ENCODE results near the gene KRTAP8-1. TPM values are rescaled to one million over a fixed set of nuclear protein-coding genes. Genes with fewer than 3 reads are reported as not detected.

KRTAP8-1 gene, protein sequence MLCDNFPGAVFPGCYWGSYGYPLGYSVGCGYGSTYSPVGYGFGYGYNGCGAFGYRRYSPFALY
- not detected for total RNA-seq (ENCODE audit: unreplicated experiment)
- long read RNA-seq = 0 reads

DNA sequence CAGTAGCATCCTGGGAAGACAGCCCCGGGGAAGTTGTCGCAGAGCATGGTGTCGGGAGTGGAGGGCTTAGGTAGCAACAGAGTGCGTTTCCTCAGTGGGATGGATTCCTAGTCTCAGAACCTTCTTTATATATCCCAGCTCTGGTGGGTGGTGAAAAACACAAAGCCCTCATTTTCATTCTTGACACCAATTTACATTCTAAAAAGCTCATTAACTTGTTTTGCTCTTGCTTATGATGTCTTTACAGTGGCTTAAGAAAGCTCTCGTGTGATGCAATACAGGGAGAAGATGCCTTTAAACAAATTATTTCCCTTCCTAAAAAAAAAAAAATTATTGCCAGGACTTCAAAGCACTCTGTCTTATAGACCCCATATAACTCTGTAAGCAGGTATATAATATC, at the start of gene KRTAP8-1:
Gene KRTAP8-1 (minus strand): TSS at position 101 of the 400 bp plus-strand sequence. CDS start 54 bp downstream, at position 47.
- no peak for DNase-seq (ENCODE audit: low spot score)
- Mint-ChIP-seq H3K27ac (ENCODE audit: unreplicated experiment) (no peak within 1 kb of the TSS), H3K4me1 (ENCODE audit: unreplicated experiment) (peaks cover 5% of the 10 kb centered on the region)

DNA sequence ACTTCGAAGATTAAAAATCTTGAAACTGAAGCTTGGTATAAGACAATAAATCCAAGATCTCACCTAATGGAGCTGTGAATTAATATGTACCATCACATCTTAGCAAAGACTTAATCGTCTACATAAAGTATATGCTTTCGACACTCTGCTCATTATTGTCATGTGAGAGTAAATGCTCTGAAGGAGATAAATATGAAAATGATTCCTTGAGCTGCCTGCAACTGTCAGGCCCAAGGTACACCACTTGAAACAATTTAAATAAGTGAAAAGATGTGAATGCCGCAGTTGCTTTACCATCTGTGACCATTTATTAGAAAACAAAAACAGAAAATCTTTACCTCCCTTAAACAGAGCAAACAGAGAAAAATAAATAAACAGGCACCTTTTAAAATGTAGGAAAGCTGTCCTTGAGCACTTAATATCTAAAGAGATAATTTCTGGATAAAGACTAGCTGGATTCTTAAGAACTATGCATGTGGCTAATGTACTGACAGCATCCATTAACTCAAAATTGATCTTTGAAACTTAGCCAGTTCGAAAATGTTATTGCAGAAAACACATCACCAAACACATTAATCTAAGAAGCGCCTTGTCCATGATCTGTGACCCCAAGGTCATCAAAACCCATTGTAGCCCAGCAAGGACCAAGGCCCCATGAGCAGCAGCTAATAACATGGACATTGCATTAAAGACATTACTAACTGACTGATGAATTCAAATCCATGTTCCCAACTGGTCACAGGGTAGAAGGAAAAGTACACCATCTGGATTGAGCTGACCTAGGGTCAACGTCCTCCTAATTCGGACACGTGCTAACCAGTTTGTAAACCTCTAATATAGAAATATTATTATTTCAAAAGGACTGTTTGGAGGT, 34.8 kb upstream of the KRTAP8-1 start:
- Mint-ChIP-seq H3K27ac (ENCODE audit: unreplicated experiment) (no peak overlapping the region), H3K9me3 (ENCODE audit: unreplicated experiment) (no peaks in the 10 kb centered on the region), H3K4me1 (ENCODE audit: unreplicated experiment) (no peaks in the 10 kb centered on the region), H3K36me3 (ENCODE audit: low read depth, unreplicated experiment) (no peaks in the 10 kb centered on the region), H3K27me3 (ENCODE audit: unreplicated experiment) (peaks cover 4% of the 10 kb centered on the region), H3K4me3 (ENCODE audit: unreplicated experiment) (no peak overlapping the region)
- DNase-seq (ENCODE audit: low spot score) = no peak
- TF ChIP-seq, protein P1, sequence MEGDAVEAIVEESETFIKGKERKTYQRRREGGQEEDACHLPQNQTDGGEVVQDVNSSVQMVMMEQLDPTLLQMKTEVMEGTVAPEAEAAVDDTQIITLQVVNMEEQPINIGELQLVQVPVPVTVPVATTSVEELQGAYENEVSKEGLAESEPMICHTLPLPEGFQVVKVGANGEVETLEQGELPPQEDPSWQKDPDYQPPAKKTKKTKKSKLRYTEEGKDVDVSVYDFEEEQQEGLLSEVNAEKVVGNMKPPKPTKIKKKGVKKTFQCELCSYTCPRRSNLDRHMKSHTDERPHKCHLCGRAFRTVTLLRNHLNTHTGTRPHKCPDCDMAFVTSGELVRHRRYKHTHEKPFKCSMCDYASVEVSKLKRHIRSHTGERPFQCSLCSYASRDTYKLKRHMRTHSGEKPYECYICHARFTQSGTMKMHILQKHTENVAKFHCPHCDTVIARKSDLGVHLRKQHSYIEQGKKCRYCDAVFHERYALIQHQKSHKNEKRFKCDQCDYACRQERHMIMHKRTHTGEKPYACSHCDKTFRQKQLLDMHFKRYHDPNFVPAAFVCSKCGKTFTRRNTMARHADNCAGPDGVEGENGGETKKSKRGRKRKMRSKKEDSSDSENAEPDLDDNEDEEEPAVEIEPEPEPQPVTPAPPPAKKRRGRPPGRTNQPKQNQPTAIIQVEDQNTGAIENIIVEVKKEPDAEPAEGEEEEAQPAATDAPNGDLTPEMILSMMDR (IDR thresholded peaks at IDR 0.05; ENCODE audit: unreplicated experiment) = no peak

More for the DNA sequence above, at the start of gene KRTAP8-1:
- TF ChIP-seq, protein P1 (IDR thresholded peaks at IDR 0.05; ENCODE audit: unreplicated experiment) = no peak
- Mint-ChIP-seq H3K36me3 (ENCODE audit: low read depth, unreplicated experiment) (no peaks in the 10 kb centered on the region), H3K27me3 (ENCODE audit: unreplicated experiment) (no peaks in the 10 kb centered on the region), H3K4me3 (ENCODE audit: unreplicated experiment) (no peak within 1 kb of the TSS), H3K9me3 (ENCODE audit: unreplicated experiment) (no peaks in the 10 kb centered on the region)

DNA sequence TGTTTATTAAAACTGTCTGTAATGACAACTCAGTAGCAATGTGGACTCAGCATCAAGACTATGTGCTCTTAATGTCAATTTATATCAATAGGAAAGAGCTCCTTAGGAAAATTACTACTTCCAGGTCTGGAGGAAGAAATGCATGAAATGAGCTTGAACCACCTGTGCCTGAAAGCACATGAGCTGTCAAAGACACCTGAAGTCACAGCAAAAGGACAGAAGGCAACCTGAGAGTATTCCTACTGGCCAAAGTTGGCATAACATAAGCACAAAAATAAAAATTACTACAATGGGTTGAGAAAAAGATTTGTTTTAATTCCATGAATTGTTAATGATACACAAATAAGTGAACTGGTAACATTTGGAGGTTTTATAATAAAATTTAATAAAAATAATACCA, 29.9 kb upstream of the KRTAP8-1 start:
- H3K27me3 Mint-ChIP-seq (ENCODE audit: unreplicated experiment) = peaks cover 2% of the 10 kb centered on the region
- no peak overlapping the region for H3K4me3 Mint-ChIP-seq (ENCODE audit: unreplicated experiment)
- no peak for DNase-seq (ENCODE audit: low spot score)
- H3K4me1 Mint-ChIP-seq (ENCODE audit: unreplicated experiment) = peaks cover 2% of the 10 kb centered on the region
- TF ChIP-seq, protein P1 (IDR thresholded peaks at IDR 0.05; ENCODE audit: unreplicated experiment) = peak; percentile 74
- no peaks in the 10 kb centered on the region for H3K36me3 Mint-ChIP-seq (ENCODE audit: low read depth, unreplicated experiment)
- H3K27ac Mint-ChIP-seq (ENCODE audit: unreplicated experiment) = no peak overlapping the region
- H3K9me3 Mint-ChIP-seq (ENCODE audit: unreplicated experiment) = no peaks in the 10 kb centered on the region

DNA sequence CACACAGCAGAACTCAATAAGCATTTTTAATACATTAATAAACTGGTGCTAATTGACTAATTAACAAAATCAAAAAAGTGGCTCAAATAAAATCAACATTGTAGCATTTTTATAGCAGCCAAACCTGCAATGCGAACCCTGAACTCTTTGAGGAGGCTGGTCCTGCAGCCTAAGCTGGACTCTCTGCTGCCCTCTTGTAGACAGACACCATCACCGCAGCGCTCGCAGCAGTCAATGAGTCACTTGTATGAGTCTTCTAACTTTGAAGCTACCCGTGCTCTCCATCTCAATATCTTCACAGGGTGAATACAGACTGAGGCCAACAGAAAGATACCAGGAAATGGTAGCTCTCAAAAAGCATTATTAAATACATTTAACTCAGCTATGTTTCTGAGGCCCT, 26.2 kb upstream of the KRTAP8-1 start:
- Mint-ChIP-seq H3K4me3 (ENCODE audit: unreplicated experiment) (no peak overlapping the region), H3K9me3 (ENCODE audit: unreplicated experiment) (no peaks in the 10 kb centered on the region), H3K36me3 (ENCODE audit: low read depth, unreplicated experiment) (no peaks in the 10 kb centered on the region), H3K27me3 (ENCODE audit: unreplicated experiment) (no peaks in the 10 kb centered on the region), H3K4me1 (ENCODE audit: unreplicated experiment) (peaks cover 2% of the 10 kb centered on the region), H3K27ac (ENCODE audit: unreplicated experiment) (no peak overlapping the region)
- peak; percentile 60 for DNase-seq (ENCODE audit: low spot score)
- TF ChIP-seq, protein P1 (IDR thresholded peaks at IDR 0.05; ENCODE audit: unreplicated experiment) = peak; percentile 65

DNA sequence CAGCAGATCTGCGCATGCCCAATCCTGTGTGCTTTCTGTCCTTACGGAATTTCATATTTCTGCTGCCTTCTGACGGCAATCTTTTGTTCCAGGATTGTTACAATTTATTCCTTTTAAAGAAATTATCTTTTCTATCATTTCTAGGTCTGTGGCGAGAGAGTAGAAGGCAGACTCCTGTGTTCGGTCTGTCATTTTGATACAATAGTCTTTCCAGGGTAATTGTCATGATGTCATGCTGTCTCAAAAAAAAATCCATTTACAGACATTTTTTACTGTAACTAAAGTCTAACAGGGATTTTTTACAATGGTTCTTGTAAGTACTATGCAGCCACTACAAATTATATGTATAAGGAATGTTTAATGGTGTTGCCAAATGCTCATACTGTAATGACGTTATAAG, 25.5 kb upstream of the KRTAP8-1 start:
- H3K36me3 Mint-ChIP-seq (ENCODE audit: low read depth, unreplicated experiment) = no peaks in the 10 kb centered on the region
- no peak for DNase-seq (ENCODE audit: low spot score)
- peaks cover 2% of the 10 kb centered on the region for H3K4me1 Mint-ChIP-seq (ENCODE audit: unreplicated experiment)
- H3K4me3 Mint-ChIP-seq (ENCODE audit: unreplicated experiment) = no peak overlapping the region
- TF ChIP-seq, protein P1 (IDR thresholded peaks at IDR 0.05; ENCODE audit: unreplicated experiment) = no peak
- no peak overlapping the region for H3K27ac Mint-ChIP-seq (ENCODE audit: unreplicated experiment)
- H3K9me3 Mint-ChIP-seq (ENCODE audit: unreplicated experiment) = no peaks in the 10 kb centered on the region
- no peaks in the 10 kb centered on the region for H3K27me3 Mint-ChIP-seq (ENCODE audit: unreplicated experiment)
